Measurements from ENCODE around the gene LRP6. TPM values are rescaled to one million over a fixed set of nuclear protein-coding genes. Genes with fewer than 3 reads are reported as not detected.

Gene LRP6
- total RNA-seq, 1 donor from 2014 or later, result 40.9 TPM

GRCh38 chr12:12273291-12273957 is 6.6 kb upstream of the LRP6 start:
- DNase-seq (ENCODE audit: low read depth) (peak; percentile 35), FAIRE-seq (no peak)
- H4K20me1 ChIP-seq (ENCODE audit: insufficient read depth, low read length), result no peaks in the 10 kb centered on the region
- H3K9ac ChIP-seq (ENCODE audit: low read length), result no peak overlapping the region
- peak overlapping the region; percentile 45 for H3K4me2 ChIP-seq (ENCODE audit: low read length)
- peak overlapping the region; percentile 58 for H2AFZ ChIP-seq (ENCODE audit: low read depth, low read length)
- no peaks in the 10 kb centered on the region for H3K27me3 ChIP-seq (ENCODE audit: insufficient read depth, low read length)
- no peak for TF ChIP-seq EZH2 (IDR thresholded peaks at IDR 0.05; ENCODE audit: insufficient read depth, low read length)
- no peak for TF ChIP-seq CTCF (IDR thresholded peaks at IDR 0.05; ENCODE audit: insufficient read depth, low read depth, low read length)
- peaks cover 9% of the 10 kb centered on the region for H3K4me1 ChIP-seq (ENCODE audit: insufficient read depth, low read length)
- Mint-ChIP-seq H3K4me1 (ENCODE audit: low read depth, unreplicated experiment) (peaks cover 13% of the 10 kb centered on the region), H3K9me3 (ENCODE audit: unreplicated experiment) (peaks cover 4% of the 10 kb centered on the region), H3K27me3 (ENCODE audit: low read depth, unreplicated experiment) (no peaks in the 10 kb centered on the region), H3K4me3 (ENCODE audit: unreplicated experiment) (peak overlapping the region; percentile 73), H3K36me3 (ENCODE audit: low read depth, unreplicated experiment) (no peaks in the 10 kb centered on the region), H3K27ac (ENCODE audit: unreplicated experiment) (peak overlapping the region; percentile 90)
- peak overlapping the region; percentile 49 for H3K27ac ChIP-seq (ENCODE audit: low read depth, low read length)
- H3K4me3 ChIP-seq (ENCODE audit: insufficient read depth, low read depth, low read length), result no peak overlapping the region
- H3K79me2 ChIP-seq (ENCODE audit: insufficient read depth, low read length), result no peaks in the 10 kb centered on the region
- H3K36me3 ChIP-seq (ENCODE audit: insufficient read depth, low read length), result no peaks in the 10 kb centered on the region
- H3K9me3 ChIP-seq (ENCODE audit: insufficient read depth, low read depth, low read length), result no peaks in the 10 kb centered on the region

GRCh38 chr12:12272869-12273268 is 6.0 kb upstream of the LRP6 start:
- no peaks in the 10 kb centered on the region for H3K27me3 ChIP-seq (ENCODE audit: insufficient read depth, low read length)
- no peaks in the 10 kb centered on the region for H3K36me3 ChIP-seq (ENCODE audit: insufficient read depth, low read length)
- DNase-seq (ENCODE audit: low read depth), result peak; percentile 79
- no peak overlapping the region for H3K9ac ChIP-seq (ENCODE audit: low read length)
- no peaks in the 10 kb centered on the region for H4K20me1 ChIP-seq (ENCODE audit: insufficient read depth, low read length)
- H2AFZ ChIP-seq (ENCODE audit: low read depth, low read length), result peak overlapping the region; percentile 58
- Mint-ChIP-seq H3K9me3 (ENCODE audit: unreplicated experiment) (peaks cover 4% of the 10 kb centered on the region), H3K27ac (ENCODE audit: unreplicated experiment) (peak overlapping the region; percentile 90), H3K36me3 (ENCODE audit: low read depth, unreplicated experiment) (no peaks in the 10 kb centered on the region), H3K4me1 (ENCODE audit: low read depth, unreplicated experiment) (peaks cover 13% of the 10 kb centered on the region), H3K27me3 (ENCODE audit: low read depth, unreplicated experiment) (no peaks in the 10 kb centered on the region), H3K4me3 (ENCODE audit: unreplicated experiment) (peak overlapping the region; percentile 73)
- peak overlapping the region; percentile 49 for H3K27ac ChIP-seq (ENCODE audit: low read depth, low read length)
- H3K4me2 ChIP-seq (ENCODE audit: low read length), result peak overlapping the region; percentile 45
- H3K4me3 ChIP-seq (ENCODE audit: insufficient read depth, low read depth, low read length), result no peak overlapping the region
- TF ChIP-seq CTCF (IDR thresholded peaks at IDR 0.05; ENCODE audit: insufficient read depth, low read depth, low read length), result no peak
- no peak for TF ChIP-seq EZH2 (IDR thresholded peaks at IDR 0.05; ENCODE audit: insufficient read depth, low read length)
- H3K4me1 ChIP-seq (ENCODE audit: insufficient read depth, low read length), result peaks cover 10% of the 10 kb centered on the region
- no peaks in the 10 kb centered on the region for H3K79me2 ChIP-seq (ENCODE audit: insufficient read depth, low read length)
- FAIRE-seq, result no peak
- H3K9me3 ChIP-seq (ENCODE audit: insufficient read depth, low read depth, low read length), result no peaks in the 10 kb centered on the region

- TF ChIP-seq CTCF (IDR thresholded peaks at IDR 0.05; ENCODE audit: insufficient read depth, low read depth, low read length) (no peak), EZH2 (IDR thresholded peaks at IDR 0.05; ENCODE audit: insufficient read depth, low read length) (no peak)
- Histone ChIP-seq H3K36me3 (ENCODE audit: insufficient read depth, low read length) (no peaks in the 10 kb centered on the region), H3K4me3 (ENCODE audit: insufficient read depth, low read depth, low read length) (no peak overlapping the region), H3K27me3 (ENCODE audit: insufficient read depth, low read length) (no peaks in the 10 kb centered on the region), H4K20me1 (ENCODE audit: insufficient read depth, low read length) (peaks cover 11% of the 10 kb centered on the region), H3K4me2 (ENCODE audit: low read length) (no peak overlapping the region), H3K4me1 (ENCODE audit: insufficient read depth, low read length) (peaks cover 14% of the 10 kb centered on the region), H2AFZ (ENCODE audit: low read depth, low read length) (no peak overlapping the region), H3K27ac (ENCODE audit: low read depth, low read length) (no peak overlapping the region), H3K9me3 (ENCODE audit: insufficient read depth, low read depth, low read length) (no peaks in the 10 kb centered on the region), H3K9ac (ENCODE audit: low read length) (no peak overlapping the region), H3K79me2 (ENCODE audit: insufficient read depth, low read length) (peaks cover 15% of the 10 kb centered on the region)
- Mint-ChIP-seq H3K4me3 (ENCODE audit: unreplicated experiment) (no peak overlapping the region), H3K27ac (ENCODE audit: unreplicated experiment) (no peak overlapping the region), H3K9me3 (ENCODE audit: unreplicated experiment) (no peaks in the 10 kb centered on the region), H3K4me1 (ENCODE audit: low read depth, unreplicated experiment) (peaks cover 13% of the 10 kb centered on the region), H3K27me3 (ENCODE audit: low read depth, unreplicated experiment) (no peaks in the 10 kb centered on the region), H3K36me3 (ENCODE audit: low read depth, unreplicated experiment) (no peaks in the 10 kb centered on the region)
- DNase-seq (ENCODE audit: low read depth) (no peak), FAIRE-seq (no peak)
Measured at GRCh38 chr12:12270226-12270625, 3.4 kb upstream of the LRP6 start.

Data from astrocyte (in vitro differentiated cells and primary cell).